ENCODE measurements around the gene FKBP6. TPM values are rescaled to one million over a fixed set of nuclear protein-coding genes. Genes with fewer than 3 reads are reported as not detected.
A peak's percentile ranks its signal among the peaks of the same experiment; 100 is the strongest.
"Not testable (repeated sequence)": the region's sequence is repeated elsewhere in the genome, so short reads cannot be mapped to it uniquely, and the experiment has no call there.

The FKBP6 gene
- total and polyA plus RNA-seq, 2 of the 13 experiments (the other 11 are each of a cell fraction or from before 2014, with no cell fraction given) = 0.07 to 0.20 TPM

- TF ChIP-seq ZBTB10 (CRISPR knock-in tag; IDR thresholded peaks at IDR 0.05; ENCODE audit: borderline replicate concordance) (peak; percentile 27; the same call in 1 of the 2 replicates), ZSCAN25 (CRISPR knock-in tag; IDR thresholded peaks at IDR 0.05) (peak; percentile 95), RCOR2 (CRISPR knock-in tag; IDR thresholded peaks at IDR 0.05) (peak; percentile 33; the same call in 1 of the 2 replicates), ZNF281 (CRISPR knock-in tag; IDR thresholded peaks at IDR 0.05; ENCODE audit: borderline replicate concordance) (peak; percentile 97), TFE3 (CRISPR knock-in tag; IDR thresholded peaks at IDR 0.05) (peak; percentile 97), GABPB1 (CRISPR knock-in tag; IDR thresholded peaks at IDR 0.05) (peak; percentile 41), PAXIP1 (CRISPR knock-in tag; conservative IDR thresholded peaks at IDR 0.05) (peak; percentile 73), KLF16 (CRISPR knock-in tag; IDR thresholded peaks at IDR 0.05) (peak in 1 of 2 experiments; percentile 61; a peak in 1 of 4 replicates), ZMYM3 (CRISPR knock-in tag; IDR thresholded peaks at IDR 0.05) (peak; percentile 85), IRF2 (CRISPR knock-in tag; IDR thresholded peaks at IDR 0.05) (0 out of 2 replicates have a peak, but pooled peaks have one; percentile 72), FOXO1 (CRISPR knock-in tag; IDR thresholded peaks at IDR 0.05) (peak; percentile 70; the same call in 1 of the 2 replicates), POLR2A (IDR thresholded peaks at IDR 0.05; ENCODE audit: insufficient read depth in 1 of 2, low read depth in 2 of 2, low read length in 2 of 2) (peak in 1 of 2 experiments; percentile 50; a peak in 1 of 4 replicates), NR2C2 (CRISPR knock-in tag; IDR thresholded peaks at IDR 0.05; ENCODE audit: borderline replicate concordance) (peak; percentile 71), SKI (IDR thresholded peaks at IDR 0.05; ENCODE audit: partially characterized antibody) (peak; percentile 14), SIX1 (CRISPR knock-in tag; IDR thresholded peaks at IDR 0.05; ENCODE audit: borderline replicate concordance) (0 out of 2 replicates have a peak, but pooled peaks have one; percentile 35), FOXP1 (CRISPR knock-in tag; IDR thresholded peaks at IDR 0.05) (peak; percentile 73), ZFY (CRISPR knock-in tag; IDR thresholded peaks at IDR 0.05) (peak; percentile 41; the same call in 1 of the 2 replicates), KDM6A (CRISPR knock-in tag; IDR thresholded peaks at IDR 0.05; ENCODE audit: low read depth) (peak; percentile 82), CEBPB (IDR thresholded peaks at IDR 0.05; ENCODE audit: borderline replicate concordance, low read depth, low read length) (0 out of 2 replicates have a peak, but pooled peaks have one; percentile 29), ZNF335 (CRISPR knock-in tag; IDR thresholded peaks at IDR 0.05) (0 out of 2 replicates have a peak, but pooled peaks have one; percentile 20)
- TF ChIP-seq FOXP1 (IDR thresholded peaks at IDR 0.05) = not testable (repeated sequence)
These were observed 2.5 kb upstream of the FKBP6 start (continued) for GRCh38 chr7:73325424-73325823.

Measured in HepG2 (cell line).